H1 (cell line): ENCODE measurements around the gene NOSIP.

Source experiments
- ATF3 ChIP-seq: IDR thresholded peaks from 2 replicates; pipeline ENCODE4 v1.6.1; 2011; ENCODE audit warnings: low read depth, mild to moderate bottlenecking, low read length; ENCODE audit not compliant: insufficient read depth
- CHD2 ChIP-seq: IDR thresholded peaks from 2 replicates; pipeline ENCODE4 v1.6.1; 2012; ENCODE audit warnings: low read length, improper control_type of control experiment
- EP300 ChIP-seq, 2 experiments: IDR thresholded peaks; 1 replicate in 1 of 2; 2 replicates in 1 of 2; pipeline ENCODE4 v1.6.1; 2011 to 2012; ENCODE audit warnings: low read depth in 2 of 2, low read length in 2 of 2, mild to moderate bottlenecking in 2 of 2, borderline replicate concordance in 1 of 2, inconsistent platforms in 1 of 2, moderate library complexity in 1 of 2
- JUND ChIP-seq: IDR thresholded peaks from 2 replicates; pipeline ENCODE4 v1.6.1; 2011; ENCODE audit warnings: mild to moderate bottlenecking, improper control_type of control experiment, low read length
- KDM1A ChIP-seq: fragments of 200-600, 300-600 bp; sonication (generic); IDR thresholded peaks from 2 replicates; pipeline ENCODE4 v1.7.1; 2016; ENCODE audit warnings: mild to moderate bottlenecking, low read length, borderline replicate concordance
- POLR2A ChIP-seq, 2 experiments: IDR thresholded peaks; 1 replicate in 1 of 2; 2 replicates in 1 of 2; pipeline ENCODE4 v1.6.1; 2011; ENCODE audit warnings: low read depth in 2 of 2, low read length in 2 of 2, mild to moderate bottlenecking in 2 of 2; ENCODE audit errors: control extremely low read depth in 1 of 2
- RAD21 ChIP-seq, 2 experiments: IDR thresholded peaks in 1 of 2; conservative IDR thresholded peaks in 1 of 2; 2 replicates each; pipeline ENCODE4 v1.6.1; 2011; ENCODE audit warnings: low read depth in 2 of 2, low read length in 2 of 2, improper control_type of control experiment in 1 of 2, inconsistent platforms in 1 of 2, mild to moderate bottlenecking in 1 of 2, moderate library complexity in 1 of 2
- SIRT6 ChIP-seq: IDR thresholded peaks from one replicate; pipeline ENCODE4 v1.7.1; 2012; ENCODE audit warnings: low read length, inconsistent platforms
- TF ChIP-seq, protein P1 (sequence below), 3 experiments: IDR thresholded peaks; 1 replicate in 2 of 3; 2 replicates in 1 of 3; pipeline versions ENCODE4 v1.5.1 to v1.6.1; 2011; ENCODE audit warnings: low read length in 3 of 3, mild to moderate bottlenecking in 3 of 3, inconsistent platforms in 2 of 3, low read depth in 1 of 3, moderate library complexity in 1 of 3; ENCODE audit not compliant: insufficient read depth in 1 of 3; ENCODE audit errors: control extremely low read depth in 1 of 3

- no peak for TF ChIP-seq JUND
- no peak for TF ChIP-seq SIRT6
- no peak for TF ChIP-seq RAD21 (IDR thresholded peaks at IDR 0.05 in 1 of 2, conservative IDR thresholded peaks at IDR 0.05 in 1 of 2; ENCODE audit: low read depth in 2 of 2, low read length in 2 of 2)
- no peak for TF ChIP-seq CHD2
- TF ChIP-seq EP300 (IDR thresholded peaks at IDR 0.05; ENCODE audit: borderline replicate concordance in 1 of 2, low read depth in 2 of 2, low read length in 2 of 2) = no peak
- TF ChIP-seq, protein P1, sequence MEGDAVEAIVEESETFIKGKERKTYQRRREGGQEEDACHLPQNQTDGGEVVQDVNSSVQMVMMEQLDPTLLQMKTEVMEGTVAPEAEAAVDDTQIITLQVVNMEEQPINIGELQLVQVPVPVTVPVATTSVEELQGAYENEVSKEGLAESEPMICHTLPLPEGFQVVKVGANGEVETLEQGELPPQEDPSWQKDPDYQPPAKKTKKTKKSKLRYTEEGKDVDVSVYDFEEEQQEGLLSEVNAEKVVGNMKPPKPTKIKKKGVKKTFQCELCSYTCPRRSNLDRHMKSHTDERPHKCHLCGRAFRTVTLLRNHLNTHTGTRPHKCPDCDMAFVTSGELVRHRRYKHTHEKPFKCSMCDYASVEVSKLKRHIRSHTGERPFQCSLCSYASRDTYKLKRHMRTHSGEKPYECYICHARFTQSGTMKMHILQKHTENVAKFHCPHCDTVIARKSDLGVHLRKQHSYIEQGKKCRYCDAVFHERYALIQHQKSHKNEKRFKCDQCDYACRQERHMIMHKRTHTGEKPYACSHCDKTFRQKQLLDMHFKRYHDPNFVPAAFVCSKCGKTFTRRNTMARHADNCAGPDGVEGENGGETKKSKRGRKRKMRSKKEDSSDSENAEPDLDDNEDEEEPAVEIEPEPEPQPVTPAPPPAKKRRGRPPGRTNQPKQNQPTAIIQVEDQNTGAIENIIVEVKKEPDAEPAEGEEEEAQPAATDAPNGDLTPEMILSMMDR (IDR thresholded peaks at IDR 0.05; ENCODE audit: control extremely low read depth in 1 of 3, insufficient read depth in 1 of 3, low read depth in 1 of 3, low read length in 3 of 3) = no peak
- TF ChIP-seq ATF3 = no peak
- TF ChIP-seq POLR2A (IDR thresholded peaks at IDR 0.05; ENCODE audit: control extremely low read depth in 1 of 2, low read depth in 2 of 2, low read length in 2 of 2) = no peak
- no peak for TF ChIP-seq KDM1A
These were observed 15.7 kb downstream of the NOSIP start for GRCh38 chr19:49564616-49565045.
